Left forelimb (tissue), 1 donor: ENCODE measurements around the gene CHN1.

Source experiments
- DNase-seq: peaks from one replicate; pipeline ENCODE4 v3.0.0-alpha.2; 2018; ENCODE audit warnings: low spot score

The CHN1 gene

DNA sequence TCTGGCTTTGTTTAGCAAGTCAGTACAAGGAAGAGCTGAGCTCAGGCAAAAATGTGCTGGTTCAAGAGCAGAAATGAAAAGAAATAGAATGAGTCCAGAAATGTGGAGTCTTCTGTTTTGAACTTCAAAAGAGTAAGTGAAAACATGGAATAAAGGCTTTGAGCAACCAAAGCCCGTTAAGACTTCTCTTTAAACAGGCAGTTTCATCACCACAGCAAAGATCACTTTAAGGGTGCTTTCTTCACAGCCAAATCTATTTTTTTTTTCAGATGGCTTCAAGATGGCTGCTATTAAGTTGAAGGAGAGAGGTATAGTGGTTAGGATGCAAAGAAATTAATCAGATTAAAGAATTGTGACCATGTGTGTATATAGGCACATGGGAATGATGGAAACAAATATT lies 238.9 kb downstream of the CHN1 start:
- no peak for DNase-seq

DNA sequence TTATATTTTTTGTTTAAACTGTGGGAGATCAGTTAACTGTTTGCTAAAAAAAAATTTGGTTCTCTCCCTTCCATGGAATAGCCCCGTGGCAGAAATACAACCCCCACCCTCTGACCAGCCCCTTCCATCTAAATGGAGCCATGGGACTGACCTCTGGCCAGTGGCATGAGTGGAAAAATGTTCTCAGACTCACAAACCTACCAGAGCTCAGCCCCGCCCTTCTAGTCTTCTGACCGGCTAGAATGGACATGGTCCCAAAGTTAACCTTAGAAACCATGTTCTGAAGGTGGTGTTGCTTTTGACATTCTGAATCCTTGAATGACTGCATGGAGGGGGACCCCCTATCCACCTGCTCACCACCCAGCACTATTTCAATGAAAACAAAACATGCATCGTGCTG lies 239.6 kb downstream of the CHN1 start:
- no peak for DNase-seq

DNA sequence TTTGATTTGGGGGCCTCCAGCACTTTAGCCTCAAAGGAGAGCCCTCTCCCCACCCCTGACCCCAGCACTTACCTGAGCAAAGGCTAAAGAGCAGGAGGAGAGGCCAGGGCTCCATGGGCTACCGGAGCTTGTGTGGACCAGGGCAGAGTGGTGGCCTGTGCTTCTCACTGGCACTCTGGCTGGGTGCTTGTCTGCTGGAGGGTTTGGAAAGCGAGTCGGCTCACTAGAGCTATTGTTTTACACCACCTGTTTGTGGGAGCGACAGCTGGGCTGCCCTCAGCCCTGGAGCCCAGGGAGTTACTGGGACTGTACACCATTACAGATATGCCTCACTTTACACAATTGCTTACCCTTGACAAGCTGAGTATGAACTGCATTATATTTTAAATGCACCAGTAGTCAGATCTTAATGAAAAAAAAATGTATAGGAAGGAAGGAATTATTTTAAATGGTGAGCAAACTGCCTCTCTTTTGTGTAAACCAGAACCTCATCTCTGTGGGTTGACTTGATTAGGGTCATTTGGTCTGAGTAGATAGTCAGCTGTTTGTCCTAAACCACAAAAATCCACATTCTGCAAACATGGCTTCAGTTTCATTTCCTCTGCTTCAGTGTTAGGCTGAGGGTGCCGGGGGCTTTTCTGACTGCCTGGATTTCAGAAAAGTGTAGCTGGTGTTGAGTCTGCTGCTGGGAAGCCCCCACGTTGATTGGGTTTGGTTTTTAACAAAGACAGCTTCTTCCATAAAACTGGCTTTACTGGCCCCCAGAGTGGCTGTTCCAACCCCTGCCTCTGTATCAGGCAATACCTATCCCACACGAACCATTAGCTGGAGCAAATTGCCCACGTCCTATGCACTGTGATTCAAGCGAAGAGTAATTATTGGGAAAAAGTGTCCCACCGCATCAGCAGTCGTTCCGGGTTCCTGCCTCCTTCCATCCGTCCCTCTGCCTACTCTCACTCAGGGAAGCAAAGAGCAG lies 240.6 kb downstream of the CHN1 start, which contains the start of gene CHRNA1:
Gene CHRNA1 (minus strand): TSS at position 193 of the 976 bp plus-strand sequence. CDS start 78 bp downstream, at position 115.
- peak; percentile 74 for DNase-seq

DNA sequence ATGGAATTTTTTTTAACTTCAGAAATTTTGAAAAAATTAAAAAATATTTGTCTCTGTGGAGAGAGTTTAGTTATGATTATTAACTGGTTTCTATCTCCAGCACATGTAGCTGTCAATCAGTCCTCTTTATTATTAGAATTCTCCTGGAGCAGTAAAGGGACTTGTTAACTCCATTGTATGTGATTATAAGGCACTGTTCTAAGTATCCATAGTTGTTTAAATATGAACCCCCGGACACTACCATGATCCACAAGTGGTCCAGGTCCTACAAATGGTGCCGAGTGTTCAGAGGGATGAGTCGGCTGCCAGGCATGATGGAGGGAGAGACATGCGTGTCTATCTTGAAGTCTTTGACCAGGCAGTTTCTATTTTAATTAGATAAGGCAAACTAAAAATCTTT lies 241.4 kb downstream of the CHN1 start:
- DNase-seq = peak; percentile 23

DNA sequence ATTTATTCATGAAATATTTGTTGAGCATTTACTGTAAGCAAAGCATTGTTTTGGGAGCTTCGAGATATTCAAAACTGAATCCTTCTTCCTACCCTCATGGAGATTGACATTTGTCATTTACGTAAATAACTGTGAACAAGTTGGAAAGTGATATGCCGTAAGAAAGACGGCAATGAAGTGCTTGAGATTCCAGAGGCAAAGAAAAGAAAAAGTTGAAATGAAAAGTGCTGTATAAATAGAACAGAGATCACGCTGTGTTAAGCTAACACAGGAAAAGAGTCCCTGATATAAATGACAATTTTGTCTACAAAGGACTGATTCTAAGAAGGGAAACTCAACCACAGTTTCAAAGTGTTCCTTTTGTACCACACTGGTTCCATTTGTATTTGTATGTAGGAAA lies 242.7 kb downstream of the CHN1 start:
- DNase-seq = no peak

DNA sequence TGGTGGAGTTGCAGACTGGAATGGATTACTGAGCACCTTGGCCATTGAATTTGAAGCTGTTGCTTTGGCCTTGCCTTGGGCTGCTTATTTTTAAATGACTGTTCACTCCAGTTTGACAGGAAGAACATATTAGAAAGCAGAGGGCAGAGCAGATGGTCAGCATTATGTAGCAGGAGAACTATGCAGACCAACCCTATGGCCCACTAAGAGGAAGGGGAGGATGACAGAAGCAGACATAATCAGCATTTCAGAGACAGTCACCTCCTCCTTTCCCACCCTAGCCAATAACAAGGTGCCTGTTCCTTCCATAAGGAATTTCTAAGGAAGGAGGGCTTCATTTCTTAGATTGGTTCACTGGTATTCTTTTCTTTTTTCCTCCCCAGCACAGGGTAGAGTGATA lies 243.3 kb downstream of the CHN1 start:
- DNase-seq = peak; percentile 42

DNA sequence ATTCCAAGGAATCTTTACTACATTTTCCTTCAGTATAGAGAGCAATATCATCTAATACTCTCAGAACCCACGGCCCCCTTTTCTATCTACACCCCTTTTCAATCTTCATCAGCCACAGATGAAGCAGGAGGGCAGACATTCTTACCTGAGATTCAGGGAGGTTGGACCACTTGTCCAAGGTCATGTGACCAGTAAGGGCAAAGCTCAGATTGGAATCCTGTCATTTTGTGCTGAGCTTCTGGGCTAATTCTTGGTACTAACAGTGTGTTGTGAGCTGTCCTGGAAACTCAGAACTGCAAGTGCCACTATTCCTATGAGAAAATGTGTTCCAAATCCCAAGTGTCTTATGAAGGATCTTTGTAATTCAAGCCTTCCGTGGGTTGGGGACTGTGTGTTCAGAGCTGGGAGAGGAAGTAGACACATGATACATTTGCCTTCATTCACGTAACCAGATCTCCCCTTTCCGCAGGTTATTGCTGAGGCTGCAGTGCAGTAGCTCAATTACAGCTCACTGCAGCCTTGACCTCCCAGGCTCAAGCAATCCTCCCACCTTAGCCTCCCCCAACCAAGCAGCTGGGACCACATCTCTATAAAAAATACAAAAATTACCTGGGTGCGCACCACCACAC lies 244.2 kb downstream of the CHN1 start:
- DNase-seq = no peak

DNA sequence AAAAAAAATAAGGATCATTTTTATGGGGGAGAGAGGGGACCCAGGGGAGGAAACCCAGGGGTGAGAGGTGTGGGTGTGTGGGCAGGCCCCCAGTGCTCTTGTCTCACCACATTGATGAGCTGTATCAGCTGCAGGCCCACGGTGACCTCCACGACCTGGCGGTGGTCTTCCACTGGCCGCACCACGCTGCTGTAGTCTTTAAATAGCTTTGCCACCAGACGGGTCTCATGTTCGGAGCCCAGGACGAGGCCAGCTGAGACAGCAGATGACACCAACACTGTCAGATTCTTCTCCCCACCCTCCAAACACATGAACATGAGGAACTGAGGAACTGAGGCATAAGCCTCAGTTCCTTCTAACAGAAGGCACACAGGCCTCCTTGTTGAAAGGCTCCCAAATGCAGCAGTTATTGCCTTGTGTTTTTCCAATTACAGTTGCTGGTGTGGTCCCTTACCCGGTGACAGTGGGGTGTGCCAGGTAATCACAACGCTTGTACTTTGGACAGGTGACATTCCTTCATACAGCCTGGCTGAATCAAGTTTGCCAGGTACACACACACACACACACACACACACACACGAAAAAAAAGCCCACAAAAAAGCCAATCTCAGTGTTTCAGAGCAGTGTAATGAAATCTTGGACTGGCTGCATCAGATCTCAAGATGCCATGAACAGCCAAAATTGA lies 245.7 kb downstream of the CHN1 start:
- no peak for DNase-seq

DNA sequence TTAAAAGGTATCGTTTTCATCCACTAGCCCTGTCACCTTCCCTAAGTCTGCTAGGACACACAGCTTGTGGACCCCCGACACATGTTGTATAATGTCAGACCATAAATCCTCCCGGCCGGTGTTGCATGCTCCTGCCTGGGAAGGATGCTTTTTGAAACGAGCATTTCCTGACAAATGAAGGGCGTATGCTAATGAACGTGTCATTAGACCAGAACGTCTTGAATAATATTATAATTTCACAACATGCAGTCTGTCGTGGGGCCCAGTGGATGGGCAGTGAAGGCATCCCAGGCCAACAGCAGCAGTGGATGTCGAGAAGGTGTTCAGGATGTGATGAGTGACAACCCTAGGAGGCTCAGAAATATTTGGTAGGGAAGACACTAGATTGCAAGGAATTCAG lies 248.4 kb downstream of the CHN1 start:
- DNase-seq = no peak

DNA sequence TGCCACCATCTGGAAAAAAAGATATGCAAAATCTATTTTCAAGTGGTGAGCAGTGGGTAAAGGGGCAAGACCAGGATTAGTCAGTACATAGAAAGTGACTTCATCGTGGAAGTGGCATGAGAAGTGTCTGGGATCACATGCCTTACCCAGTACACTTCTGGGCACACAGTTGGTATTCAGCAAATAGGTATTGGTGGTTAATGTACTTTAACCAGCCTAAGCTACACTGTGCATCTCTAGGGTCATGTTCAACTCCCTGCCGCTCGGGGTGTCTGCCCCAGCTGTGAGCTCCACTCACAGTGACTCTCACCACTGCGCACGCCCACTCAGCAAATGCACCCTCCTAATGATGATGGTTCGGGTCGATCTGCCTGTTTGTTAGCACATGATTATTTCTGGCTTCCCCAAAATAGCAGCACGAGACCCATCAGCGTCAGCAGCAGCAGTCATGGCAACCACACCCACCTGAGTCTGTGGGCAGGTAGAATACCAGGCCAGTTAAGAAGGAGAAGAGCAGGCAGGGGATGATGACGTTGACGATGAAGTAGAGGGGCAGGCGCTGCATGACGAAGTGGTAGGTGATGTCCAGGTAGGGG lies 252.0 kb downstream of the CHN1 start:
- DNase-seq = no peak

DNA sequence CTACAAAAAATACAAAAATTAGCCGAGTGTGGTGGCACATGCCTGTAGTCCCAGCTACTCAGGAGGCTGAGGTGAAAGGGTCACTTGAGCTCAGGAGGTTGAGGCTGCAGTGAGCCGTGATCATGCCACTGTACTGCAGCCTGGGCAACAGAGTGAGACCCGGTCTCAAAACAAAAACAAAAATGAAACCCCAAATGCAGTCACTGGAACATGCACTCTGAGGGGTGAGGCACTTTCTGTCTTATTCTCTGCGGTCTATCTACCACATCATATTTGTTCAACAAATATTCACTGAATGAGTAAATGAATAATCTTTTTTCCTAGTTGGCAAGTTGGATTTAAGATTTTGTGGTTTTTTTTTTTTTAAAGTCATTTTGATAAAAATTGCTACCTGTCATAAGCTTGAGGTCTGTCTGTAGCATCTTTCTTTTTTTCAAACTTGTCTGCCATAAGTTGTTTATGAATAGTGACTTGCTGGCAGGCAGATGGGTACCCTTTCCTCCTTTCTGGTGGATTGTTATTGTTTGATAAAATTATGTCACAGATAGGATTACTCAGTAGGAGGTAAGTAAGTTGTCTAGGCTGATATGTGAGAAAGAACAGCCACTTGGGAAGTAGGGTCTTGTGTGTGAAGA lies 252.7 kb downstream of the CHN1 start:
- DNase-seq = no peak

DNA sequence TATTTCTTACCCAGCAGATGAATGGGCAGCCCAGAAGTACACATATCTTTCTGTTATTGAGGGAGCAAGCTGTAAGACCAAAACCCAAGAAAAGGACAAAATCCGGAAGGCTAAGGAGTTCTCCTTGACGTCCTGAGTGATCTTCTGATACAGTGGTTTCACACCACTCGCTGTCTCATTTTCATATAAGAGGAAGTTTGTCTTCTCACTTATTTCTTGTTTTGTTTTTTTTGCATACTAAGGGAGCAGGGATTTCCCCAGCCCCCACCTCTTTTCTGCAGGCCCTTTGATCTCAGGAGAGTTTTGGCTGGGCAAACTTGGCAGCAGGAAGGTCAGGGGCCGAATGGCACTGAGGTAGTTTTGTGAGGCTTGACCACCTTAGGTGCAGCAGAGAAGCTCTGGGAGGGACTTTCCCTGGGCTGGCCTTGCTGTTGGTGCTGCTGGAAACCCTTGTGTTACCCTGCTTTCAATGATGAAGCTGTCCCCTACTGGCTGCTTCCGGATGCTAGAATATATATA lies 254.2 kb downstream of the CHN1 start:
- no peak for DNase-seq

DNA sequence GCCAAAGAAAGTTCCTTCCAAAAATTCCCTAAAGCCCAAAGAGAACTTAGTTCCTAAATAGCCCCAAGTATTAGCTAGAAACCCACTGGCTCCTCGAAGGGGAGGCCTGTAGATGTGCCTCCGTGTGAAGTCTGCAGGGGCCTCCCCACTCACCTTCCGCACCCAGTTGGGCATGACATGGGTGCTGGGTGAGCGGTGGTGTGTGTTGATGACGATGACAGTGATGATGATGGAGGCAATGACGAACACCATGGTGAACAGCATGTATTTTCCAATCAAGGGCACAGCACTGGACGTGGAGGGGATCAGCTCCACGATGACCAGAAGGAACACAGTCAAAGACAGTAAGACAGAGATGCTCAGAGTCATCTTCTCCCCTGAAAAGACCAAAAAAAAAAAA lies 255.4 kb downstream of the CHN1 start:
- DNase-seq = no peak

DNA sequence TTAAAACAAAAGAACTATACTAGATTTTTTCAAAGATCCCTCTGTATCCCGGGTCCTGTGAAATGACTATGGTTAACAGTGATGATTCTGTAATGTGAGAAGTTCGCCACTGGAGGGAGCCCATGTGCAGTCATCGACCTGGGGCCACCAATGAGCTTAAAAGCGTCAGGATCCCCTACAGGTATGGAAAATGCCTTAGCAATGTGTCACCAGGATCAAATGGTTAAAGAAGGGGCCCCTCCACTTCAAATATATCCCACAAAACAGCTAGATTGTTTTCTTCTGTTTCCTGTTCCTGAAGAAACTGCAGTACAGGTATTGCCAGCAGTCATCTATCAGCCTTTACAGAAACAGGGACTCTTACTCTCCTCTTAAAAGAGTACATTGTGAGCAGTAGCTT lies 256.2 kb downstream of the CHN1 start:
- DNase-seq = no peak
